Endodermal cell (in vitro differentiated cells): Measurements from ENCODE around the gene STOML3. TPM values are rescaled to one million over a fixed set of nuclear protein-coding genes. Genes with fewer than 3 reads are reported as not detected.

Experiments used
- DNase-seq: peaks from one replicate; pipeline ENCODE4 v3.0.0-alpha.2; 2017
- H3K27ac ChIP-seq: 2 replicates; pipeline ENCODE4 v1.5.1; 2013; ENCODE audit warnings: mild to moderate bottlenecking, low read depth, low read length, moderate library complexity
- H3K27me3 ChIP-seq: 2 replicates; pipeline ENCODE4 v1.6.1; 2013; ENCODE audit warnings: mild to moderate bottlenecking, low read length, moderate library complexity; ENCODE audit not compliant: insufficient read depth, control insufficient read depth, poor library complexity, severe bottlenecking
- H3K36me3 ChIP-seq: 2 replicates; pipeline ENCODE4 v1.7.0; 2013; ENCODE audit warnings: mild to moderate bottlenecking, low read length, moderate library complexity; ENCODE audit not compliant: control insufficient read depth, insufficient read depth
- H3K4me1 ChIP-seq: one replicate; pipeline ENCODE4 v1.7.0; 2013; ENCODE audit warnings: low read length; ENCODE audit not compliant: control insufficient read depth, insufficient read depth
- H3K4me3 ChIP-seq: 2 replicates; pipeline ENCODE4 v1.5.1; 2013; ENCODE audit warnings: mild to moderate bottlenecking, low read length, moderate library complexity
- H3K9ac ChIP-seq: 2 replicates; pipeline ENCODE4 v1.6.1; 2013; ENCODE audit warnings: mild to moderate bottlenecking, low read length, moderate library complexity; ENCODE audit not compliant: poor library complexity, severe bottlenecking; ENCODE audit errors: extremely low read depth
- H3K9me3 ChIP-seq: 2 replicates; pipeline ENCODE4 v1.6.1; 2013; ENCODE audit warnings: mild to moderate bottlenecking, low read length, moderate library complexity; ENCODE audit not compliant: control insufficient read depth
- H3K27ac Mint-ChIP-seq: 2 replicates; pipeline ENCODE4 v1.8.0; 2020; ENCODE audit warnings: mixed read lengths
- H3K27me3 Mint-ChIP-seq: 2 replicates; pipeline ENCODE4 v1.8.0; 2021; ENCODE audit warnings: mild to moderate bottlenecking, mixed read lengths; ENCODE audit not compliant: insufficient read depth
- H3K36me3 Mint-ChIP-seq: 2 replicates; pipeline ENCODE4 v1.8.0; 2020; ENCODE audit warnings: low read depth, mixed read lengths
- H3K4me1 Mint-ChIP-seq: 2 replicates; pipeline ENCODE4 v1.8.0; 2020; ENCODE audit warnings: mixed read lengths
- H3K4me3 Mint-ChIP-seq: 2 replicates; pipeline ENCODE4 v1.8.0; 2020; ENCODE audit warnings: mild to moderate bottlenecking, moderate library complexity, mixed read lengths
- H3K9me3 Mint-ChIP-seq: 2 replicates; pipeline ENCODE4 v1.8.0; 2020; ENCODE audit warnings: mild to moderate bottlenecking, mixed read lengths
- WGBS, 2 experiments: methylation state at CpG; one replicate each; pipeline versions ENCODE4 v1.1.5 to v1.1.7; 2013; ENCODE audit warnings: missing lambda C conversion rate in 2 of 2, mixed read lengths in 1 of 2; ENCODE audit not compliant: insufficient coverage in 1 of 2, insufficient read length in 1 of 2; 5-methylcytosine and 5-hydroxymethylcytosine counted together
- total RNA-seq, 2 donors: library from RNA; stranded (reverse); fragmentation: NEBNext Ultra II Directional in 1 of 2; extraction: Animal tissue kit (Norgen Biotek cat#: 25700) in 1 of 2; gene quantifications; 2 replicates in 1 of 2; 3 replicates in 1 of 2; pipeline ENCODE4 v1.2.1, GENCODE V29; 2021
- TF ChIP-seq, protein P1 (sequence below): fragments of 200-600 bp; sonication (generic); conservative IDR thresholded peaks from 2 replicates; pipeline ENCODE4 v1.5.0; 2021; ENCODE audit warnings: antibody characterized with exemption, mild to moderate bottlenecking

The STOML3 gene
- total RNA-seq, 2 donors from 2014 or later, result not detected

DNA sequence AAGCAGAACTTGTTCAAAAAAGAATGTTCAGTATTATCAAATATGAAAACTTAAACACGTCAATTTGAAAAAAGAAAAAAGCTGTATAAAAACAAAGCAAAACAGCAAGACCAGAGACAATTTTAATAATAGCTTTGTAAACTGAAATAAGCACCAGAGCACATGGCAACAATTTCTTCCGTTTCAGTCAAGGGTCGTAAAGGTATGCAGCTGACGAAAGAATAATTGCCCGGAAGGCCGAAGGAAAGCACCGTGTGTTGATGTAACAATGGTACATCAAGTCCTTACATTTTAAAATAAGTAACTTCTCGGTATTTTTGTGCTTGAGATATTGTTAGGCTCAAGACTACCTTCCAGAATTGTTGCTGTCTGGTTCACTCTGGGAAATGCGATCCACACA, 45.6 kb upstream of the STOML3 start:
- H3K9ac ChIP-seq, result peak overlapping the region; percentile 79
- TF ChIP-seq, protein P1, sequence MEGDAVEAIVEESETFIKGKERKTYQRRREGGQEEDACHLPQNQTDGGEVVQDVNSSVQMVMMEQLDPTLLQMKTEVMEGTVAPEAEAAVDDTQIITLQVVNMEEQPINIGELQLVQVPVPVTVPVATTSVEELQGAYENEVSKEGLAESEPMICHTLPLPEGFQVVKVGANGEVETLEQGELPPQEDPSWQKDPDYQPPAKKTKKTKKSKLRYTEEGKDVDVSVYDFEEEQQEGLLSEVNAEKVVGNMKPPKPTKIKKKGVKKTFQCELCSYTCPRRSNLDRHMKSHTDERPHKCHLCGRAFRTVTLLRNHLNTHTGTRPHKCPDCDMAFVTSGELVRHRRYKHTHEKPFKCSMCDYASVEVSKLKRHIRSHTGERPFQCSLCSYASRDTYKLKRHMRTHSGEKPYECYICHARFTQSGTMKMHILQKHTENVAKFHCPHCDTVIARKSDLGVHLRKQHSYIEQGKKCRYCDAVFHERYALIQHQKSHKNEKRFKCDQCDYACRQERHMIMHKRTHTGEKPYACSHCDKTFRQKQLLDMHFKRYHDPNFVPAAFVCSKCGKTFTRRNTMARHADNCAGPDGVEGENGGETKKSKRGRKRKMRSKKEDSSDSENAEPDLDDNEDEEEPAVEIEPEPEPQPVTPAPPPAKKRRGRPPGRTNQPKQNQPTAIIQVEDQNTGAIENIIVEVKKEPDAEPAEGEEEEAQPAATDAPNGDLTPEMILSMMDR, result no peak
- H3K4me3 ChIP-seq, result peak overlapping the region; percentile 96
- no peaks in the 10 kb centered on the region for H3K27me3 Mint-ChIP-seq
- peaks cover 3% of the 10 kb centered on the region for H3K4me1 ChIP-seq
- H3K9me3 ChIP-seq, result no peaks in the 10 kb centered on the region
- H3K9me3 Mint-ChIP-seq, result no peaks in the 10 kb centered on the region
- H3K36me3 Mint-ChIP-seq, result peaks cover 6% of the 10 kb centered on the region
- no peak for DNase-seq
- H3K4me3 Mint-ChIP-seq, result peak overlapping the region; percentile 90
- H3K27ac Mint-ChIP-seq, result peak overlapping the region; percentile 50
- no peak overlapping the region for H3K27ac ChIP-seq
- peaks cover 29% of the 10 kb centered on the region for H3K4me1 Mint-ChIP-seq
- 4 to 5% methylated on average over 7 to 9 of the region's 9 CpGs for WGBS, 2 experiments
- no peaks in the 10 kb centered on the region for H3K27me3 ChIP-seq
- peaks cover 9% of the 10 kb centered on the region for H3K36me3 ChIP-seq

DNA sequence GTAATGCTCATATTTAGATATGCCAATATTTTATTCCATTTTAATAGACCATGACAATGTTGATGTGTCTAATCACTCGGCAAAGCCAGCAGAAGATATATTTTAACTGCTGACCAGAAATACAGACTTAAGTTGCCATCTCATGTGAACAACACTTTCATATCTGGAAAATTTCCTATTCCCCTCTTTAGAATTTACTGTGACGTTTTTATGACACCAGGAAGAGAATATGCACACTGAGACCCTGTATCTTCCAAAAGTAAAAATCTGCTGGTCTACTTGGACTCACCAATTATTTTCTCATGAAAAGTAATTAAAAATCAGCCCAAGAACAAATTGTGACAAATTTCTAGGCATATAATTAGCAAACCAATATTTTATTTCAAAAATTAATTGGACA, 45.2 kb upstream of the STOML3 start:
- H3K9ac ChIP-seq, result peak overlapping the region; percentile 79
- no peak overlapping the region for H3K27ac Mint-ChIP-seq
- H3K27me3 ChIP-seq, result no peaks in the 10 kb centered on the region
- peak overlapping the region; percentile 90 for H3K4me3 Mint-ChIP-seq
- WGBS, 2 experiments, result 52 to 75% methylated on average over 1 to 2 of the region's 2 CpGs
- DNase-seq, result no peak
- H3K4me3 ChIP-seq, result peak overlapping the region; percentile 96
- no peaks in the 10 kb centered on the region for H3K9me3 ChIP-seq
- H3K4me1 Mint-ChIP-seq, result peaks cover 29% of the 10 kb centered on the region
- no peaks in the 10 kb centered on the region for H3K9me3 Mint-ChIP-seq
- H3K36me3 Mint-ChIP-seq, result peaks cover 5% of the 10 kb centered on the region
- peaks cover 3% of the 10 kb centered on the region for H3K4me1 ChIP-seq
- no peaks in the 10 kb centered on the region for H3K27me3 Mint-ChIP-seq
- H3K36me3 ChIP-seq, result peaks cover 13% of the 10 kb centered on the region
- H3K27ac ChIP-seq, result no peak overlapping the region
- TF ChIP-seq, protein P1, result no peak

DNA sequence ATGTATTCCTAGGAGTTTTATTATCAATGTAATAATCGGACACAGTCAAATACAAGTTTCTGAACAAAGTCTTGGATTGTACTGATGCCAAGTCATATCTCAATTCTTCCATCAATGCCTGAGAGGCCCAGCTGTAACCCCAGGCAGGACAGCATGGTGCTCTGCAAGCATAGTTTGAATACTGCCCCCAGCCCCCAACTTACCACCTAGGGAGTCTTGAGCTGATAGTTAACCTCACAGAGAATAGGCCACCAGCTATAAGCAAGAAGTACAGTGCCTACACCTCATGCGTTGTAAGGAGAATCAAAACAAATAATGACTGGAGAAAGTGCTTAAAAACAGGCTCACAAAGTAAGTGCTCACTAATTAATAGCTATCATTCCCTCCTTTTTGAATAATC, 44.6 kb upstream of the STOML3 start:
- Histone ChIP-seq H3K9me3 (no peaks in the 10 kb centered on the region), H3K9ac (peak overlapping the region; percentile 79), H3K4me3 (peak overlapping the region; percentile 96), H3K4me1 (peaks cover 3% of the 10 kb centered on the region), H3K27ac (no peak overlapping the region), H3K27me3 (no peaks in the 10 kb centered on the region), H3K36me3 (peaks cover 19% of the 10 kb centered on the region)
- H3K9me3 Mint-ChIP-seq, result no peaks in the 10 kb centered on the region
- 43 to 60% methylated on average over 2 of the region's 2 CpGs for WGBS, 2 experiments
- DNase-seq, result peak; percentile 55
- peaks cover 29% of the 10 kb centered on the region for H3K4me1 Mint-ChIP-seq
- peak overlapping the region; percentile 35 for H3K27ac Mint-ChIP-seq
- no peaks in the 10 kb centered on the region for H3K27me3 Mint-ChIP-seq
- TF ChIP-seq, protein P1, result no peak
- H3K36me3 Mint-ChIP-seq, result peaks cover 3% of the 10 kb centered on the region
- peak overlapping the region; percentile 90 for H3K4me3 Mint-ChIP-seq
